Transverse colon (tissue), 4 donors: Measurements from ENCODE around the gene DLK2.

ENCODE experiments used
- CTCF ChIP-seq, 5 experiments: fragments of 200-600 bp in 3 of 5; fragments of 450-650 bp in 2 of 5; sonication (generic) in 3 of 5; IDR thresholded peaks; 1 replicate in 2 of 5; 2 replicates in 3 of 5; pipeline ENCODE4 v1.5.1; 2016 to 2017; ENCODE audit warnings: antibody characterized with exemption in 5 of 5, inconsistent platforms in 3 of 5, mild to moderate bottlenecking in 2 of 5, moderate library complexity in 1 of 5
- POLR2AphosphoS5 ChIP-seq, 3 donors: sonication (generic); formaldehyde crosslinking; IDR thresholded peaks; one replicate each; pipeline ENCODE4 v1.6.1; 2016; ENCODE audit warnings: antibody characterized with exemption in 3 of 3

- TF ChIP-seq POLR2AphosphoS5 (IDR thresholded peaks at IDR 0.05) (no peak), CTCF (IDR thresholded peaks at IDR 0.05) (no peak)
Observed at GRCh38 chr6:43408259-43408658, 47.1 kb downstream of the DLK2 start.
